Kidney (tissue), 14 donors: ENCODE results near the gene SLC7A4. TPM values are rescaled to one million over a fixed set of nuclear protein-coding genes. Genes with fewer than 3 reads are reported as not detected.
"Not testable (repeated sequence)": the region's sequence is repeated elsewhere in the genome, so short reads cannot be mapped to it uniquely, and the experiment has no call there.

Experiments used
- DNase-seq, 5 donors: peaks; one replicate each; pipeline ENCODE4 v3.0.0-alpha.2; 2013 to 2020
- FAIRE-seq: peaks from 2 replicates; lab custom pipeline; 2012; peaks lifted over from hg19 to GRCh38; lab: Jason Lieb, UNC
- H3K27ac ChIP-seq, 2 donors: one replicate each; pipeline ENCODE4 v1.7.0; 2013; ENCODE audit warnings: low read depth in 2 of 2, low read length in 2 of 2, inconsistent platforms in 1 of 2
- H3K27me3 ChIP-seq: one replicate; pipeline ENCODE4 v1.7.1; 2013; ENCODE audit warnings: low read length, inconsistent platforms; ENCODE audit not compliant: control insufficient read depth, insufficient read depth
- H3K36me3 ChIP-seq, 3 donors: one replicate each; pipeline versions ENCODE4 v1.7.0 to v1.7.1; 2013; ENCODE audit warnings: low read length in 3 of 3, control low read depth in 1 of 3, inconsistent platforms in 1 of 3; ENCODE audit not compliant: insufficient read depth in 3 of 3, control insufficient read depth in 2 of 3
- H3K4me1 ChIP-seq, 3 donors: one replicate each; pipeline versions ENCODE4 v1.7.0 to v1.7.1; 2013; ENCODE audit warnings: low read length in 3 of 3, inconsistent platforms in 1 of 3, low read depth in 1 of 3; ENCODE audit not compliant: control insufficient read depth in 2 of 3, insufficient read depth in 2 of 3
- H3K4me3 ChIP-seq, 3 donors: one replicate each; pipeline versions ENCODE4 v1.7.0 to v1.8.1; 2013; ENCODE audit warnings: low read length in 3 of 3, control low read depth in 1 of 3, inconsistent platforms in 1 of 3
- H3K9ac ChIP-seq, 3 donors: one replicate each; pipeline versions ENCODE4 v1.7.0 to v1.7.1; 2013; ENCODE audit warnings: low read length in 3 of 3, control low read depth in 1 of 3, inconsistent platforms in 1 of 3
- H3K9me3 ChIP-seq, 3 donors: one replicate each; pipeline versions ENCODE4 v1.7.0 to v1.7.1; 2013; ENCODE audit warnings: low read length in 3 of 3, control low read depth in 1 of 3, inconsistent platforms in 1 of 3; ENCODE audit not compliant: control insufficient read depth in 2 of 3, insufficient read depth in 1 of 3
- intact Hi-C: fragments of 100-400 bp; cut with DNase I; formaldehyde crosslinking; loops from one replicate; pipeline ENCODE4 v1.11.1; 2022
- polyA plus RNA-seq: library from polyadenylated mRNA; stranded (reverse); fragments of 350-450 nt; fragmentation: Illumina TruSeq; extraction: RNeasy Lipid Tissue Mini Kit (QIAGEN cat#74804); gene quantifications from one replicate; pipeline ENCODE4 v1.2.3, GENCODE V29; 2014; ENCODE audit warnings: low read depth, low replicate concordance; ENCODE audit not compliant: insufficient read depth
- total RNA-seq: library from RNA; stranded (reverse); fragmentation: NEBNext Ultra II Directional; extraction: Animal tissue kit (Norgen Biotek cat#: 25700); gene quantifications from one replicate; pipeline ENCODE4 v1.2.1, GENCODE V29; 2021
- TF ChIP-seq, protein P1 (sequence below): IDR thresholded peaks from 3 replicates; pipeline ENCODE4 v1.5.1; 2012; ENCODE audit warnings: mild to moderate bottlenecking, moderate library complexity, borderline replicate concordance; ENCODE audit not compliant: insufficient read depth; ENCODE audit errors: extremely low read depth
- donor health status: control.
- donor health status: control.
- donor health status: control.
- donor health status: control.
- donor health status: control.
- donor health status: DM: yes; HTN: yes; CAD: no.
- donor health status: Normal renal cell carcinoma (clear cell type).

SLC7A4 gene
- total and polyA plus RNA-seq, 2 donors from 2014 or later = 0.57 to 1.2 TPM

DNA sequence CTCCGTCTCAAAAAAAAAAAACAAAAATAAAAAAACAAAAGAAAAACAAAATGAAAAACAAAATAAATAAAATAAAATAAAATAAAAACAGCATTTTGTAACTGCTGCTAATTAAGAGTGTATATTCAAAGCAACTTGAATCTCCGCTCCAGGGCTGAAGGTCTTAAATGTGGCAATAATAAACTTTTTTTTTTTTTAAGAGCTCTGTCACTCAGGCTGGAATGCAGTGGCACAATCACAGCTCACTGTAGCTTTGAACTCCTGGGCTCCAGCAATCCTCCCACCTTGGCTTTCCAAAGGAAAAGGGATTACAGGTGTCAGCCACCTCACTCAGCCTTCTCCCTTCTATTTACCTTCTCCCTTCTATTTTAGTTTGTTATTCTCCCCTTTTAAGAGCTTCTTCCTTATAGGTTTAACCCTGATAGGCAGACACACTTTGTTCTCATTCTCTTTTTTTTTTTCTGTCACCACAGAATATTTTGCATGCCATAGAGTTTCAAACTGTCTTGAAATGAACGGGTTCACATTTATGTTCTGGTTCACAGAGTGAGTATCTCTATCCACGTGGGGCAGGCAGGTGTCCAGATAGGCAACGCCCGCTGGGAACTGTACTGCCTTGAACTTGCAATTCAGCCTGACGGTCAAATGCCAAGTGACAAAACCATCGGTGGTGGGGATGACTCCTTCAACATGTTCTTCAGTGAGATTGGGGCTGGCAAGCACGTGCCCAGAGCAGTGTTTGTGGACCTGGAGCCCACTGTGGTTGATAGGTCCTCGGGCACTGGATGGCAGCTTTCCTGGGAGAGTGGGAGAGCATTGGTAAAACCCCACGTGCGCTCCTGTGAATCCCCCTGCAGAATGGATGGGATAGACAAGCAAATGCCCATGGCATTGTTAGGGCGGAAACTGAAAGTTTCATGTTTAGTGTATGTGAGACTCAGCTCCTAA lies 32.8 kb upstream of the SLC7A4 start:
- intact Hi-C loops = no loop called here
- DNase-seq (peak in 1 of 5 donors; percentile 25), FAIRE-seq (no peak)
- TF ChIP-seq, protein P1, sequence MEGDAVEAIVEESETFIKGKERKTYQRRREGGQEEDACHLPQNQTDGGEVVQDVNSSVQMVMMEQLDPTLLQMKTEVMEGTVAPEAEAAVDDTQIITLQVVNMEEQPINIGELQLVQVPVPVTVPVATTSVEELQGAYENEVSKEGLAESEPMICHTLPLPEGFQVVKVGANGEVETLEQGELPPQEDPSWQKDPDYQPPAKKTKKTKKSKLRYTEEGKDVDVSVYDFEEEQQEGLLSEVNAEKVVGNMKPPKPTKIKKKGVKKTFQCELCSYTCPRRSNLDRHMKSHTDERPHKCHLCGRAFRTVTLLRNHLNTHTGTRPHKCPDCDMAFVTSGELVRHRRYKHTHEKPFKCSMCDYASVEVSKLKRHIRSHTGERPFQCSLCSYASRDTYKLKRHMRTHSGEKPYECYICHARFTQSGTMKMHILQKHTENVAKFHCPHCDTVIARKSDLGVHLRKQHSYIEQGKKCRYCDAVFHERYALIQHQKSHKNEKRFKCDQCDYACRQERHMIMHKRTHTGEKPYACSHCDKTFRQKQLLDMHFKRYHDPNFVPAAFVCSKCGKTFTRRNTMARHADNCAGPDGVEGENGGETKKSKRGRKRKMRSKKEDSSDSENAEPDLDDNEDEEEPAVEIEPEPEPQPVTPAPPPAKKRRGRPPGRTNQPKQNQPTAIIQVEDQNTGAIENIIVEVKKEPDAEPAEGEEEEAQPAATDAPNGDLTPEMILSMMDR = no peak
- Histone ChIP-seq H3K4me1 (peaks cover 0 to 3% (median 0%) of the 10 kb centered on the region in 3 donors), H3K27me3 (no peaks in the 10 kb centered on the region), H3K9ac (no peak overlapping the region), H3K27ac (no peak overlapping the region), H3K4me3 (no peak overlapping the region), H3K36me3 (no peaks in the 10 kb centered on the region), H3K9me3 (no peaks in the 10 kb centered on the region)

DNA sequence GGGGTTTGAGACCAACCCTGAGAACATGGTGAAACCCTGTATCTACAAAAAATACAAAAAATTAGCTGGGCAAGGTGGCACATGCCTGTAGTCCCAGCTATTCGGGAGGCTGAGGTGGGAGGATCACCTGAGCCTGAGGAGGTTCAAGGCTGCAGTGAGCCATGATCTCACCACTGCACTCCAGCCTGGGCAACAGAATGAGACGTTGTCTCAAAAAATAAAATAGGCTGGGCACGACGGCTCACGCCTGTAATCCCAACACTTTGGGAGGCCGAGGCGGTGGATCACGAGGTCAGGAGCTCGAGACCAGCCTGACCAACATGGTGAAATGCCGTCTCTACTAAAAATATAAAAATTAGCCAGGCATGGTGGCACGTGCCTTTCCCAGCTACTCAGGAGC lies 32.1 kb upstream of the SLC7A4 start:
- intact Hi-C loops, H3K4me1 ChIP-seq, H3K4me3 ChIP-seq, H3K9me3 ChIP-seq, H3K27me3 ChIP-seq, H3K9ac ChIP-seq, H3K36me3 ChIP-seq, FAIRE-seq, H3K27ac ChIP-seq: not testable (repeated sequence)
- peak in 1 of 5 donors; percentile 29 for DNase-seq

DNA sequence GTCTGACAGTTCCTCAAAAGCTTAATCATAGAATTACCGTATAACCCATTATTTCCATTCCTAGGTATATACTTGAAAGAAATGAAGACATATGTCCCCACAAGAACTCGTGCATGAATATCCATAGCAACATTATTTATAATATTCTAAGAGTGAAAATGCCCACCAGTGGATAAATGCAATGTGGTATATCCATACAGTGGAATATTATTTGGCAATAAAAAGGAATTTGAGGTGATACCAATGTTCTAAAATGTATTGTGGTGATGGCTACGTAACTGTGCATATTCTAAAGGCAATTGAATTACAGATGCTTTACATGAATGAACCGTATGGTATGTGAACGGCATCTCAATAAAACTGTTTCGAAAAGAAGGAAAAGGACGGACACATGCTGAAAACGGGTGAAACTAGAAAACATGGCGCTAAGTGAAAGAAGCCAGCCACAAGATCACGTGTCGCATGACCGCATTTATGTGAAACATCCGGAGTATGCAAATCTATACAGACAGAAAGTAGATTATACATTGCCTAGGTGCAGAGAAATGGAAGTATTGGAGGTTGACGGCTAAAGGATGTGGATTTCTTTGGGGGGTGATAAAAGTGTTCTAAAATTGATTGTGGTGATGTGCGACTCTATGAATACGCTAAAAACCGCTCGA lies 29.4 kb upstream of the SLC7A4 start:
- H3K27ac ChIP-seq, H3K9ac ChIP-seq, H3K4me3 ChIP-seq, intact Hi-C loops, FAIRE-seq, H3K27me3 ChIP-seq, DNase-seq, H3K4me1 ChIP-seq, H3K36me3 ChIP-seq, H3K9me3 ChIP-seq: not testable (repeated sequence)

DNA sequence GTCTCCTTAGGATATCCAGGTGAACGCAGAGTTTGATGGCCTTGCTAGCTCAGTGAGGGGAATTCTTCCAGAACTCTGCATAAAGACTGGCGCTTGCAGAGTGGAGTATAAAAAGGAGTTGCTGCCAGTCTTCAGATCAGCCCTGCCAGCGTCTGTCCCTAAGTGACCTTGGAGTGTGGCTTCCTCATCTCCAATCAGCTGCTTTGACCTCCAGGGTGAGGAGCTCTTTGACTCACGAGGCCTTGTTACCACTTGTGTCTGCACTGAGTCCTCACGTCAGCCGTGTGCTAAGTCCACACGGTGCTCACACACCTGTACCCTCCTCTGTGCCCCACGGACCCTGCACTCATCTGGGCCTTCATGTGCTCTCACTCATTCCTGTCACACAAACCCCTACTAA lies 28.0 kb upstream of the SLC7A4 start:
- H3K9me3 ChIP-seq, H3K36me3 ChIP-seq, intact Hi-C loops, H3K9ac ChIP-seq, DNase-seq, FAIRE-seq, H3K27me3 ChIP-seq, H3K4me3 ChIP-seq, H3K27ac ChIP-seq, H3K4me1 ChIP-seq: not testable (repeated sequence)
